EH (cell line): Measurements from ENCODE around the gene ZMYM3.

Experiments
- DNase-seq: peaks from one replicate; pipeline ENCODE4 v3.0.0-alpha.2; 2015; ENCODE audit warnings: low read depth

ZMYM3 gene

DNA sequence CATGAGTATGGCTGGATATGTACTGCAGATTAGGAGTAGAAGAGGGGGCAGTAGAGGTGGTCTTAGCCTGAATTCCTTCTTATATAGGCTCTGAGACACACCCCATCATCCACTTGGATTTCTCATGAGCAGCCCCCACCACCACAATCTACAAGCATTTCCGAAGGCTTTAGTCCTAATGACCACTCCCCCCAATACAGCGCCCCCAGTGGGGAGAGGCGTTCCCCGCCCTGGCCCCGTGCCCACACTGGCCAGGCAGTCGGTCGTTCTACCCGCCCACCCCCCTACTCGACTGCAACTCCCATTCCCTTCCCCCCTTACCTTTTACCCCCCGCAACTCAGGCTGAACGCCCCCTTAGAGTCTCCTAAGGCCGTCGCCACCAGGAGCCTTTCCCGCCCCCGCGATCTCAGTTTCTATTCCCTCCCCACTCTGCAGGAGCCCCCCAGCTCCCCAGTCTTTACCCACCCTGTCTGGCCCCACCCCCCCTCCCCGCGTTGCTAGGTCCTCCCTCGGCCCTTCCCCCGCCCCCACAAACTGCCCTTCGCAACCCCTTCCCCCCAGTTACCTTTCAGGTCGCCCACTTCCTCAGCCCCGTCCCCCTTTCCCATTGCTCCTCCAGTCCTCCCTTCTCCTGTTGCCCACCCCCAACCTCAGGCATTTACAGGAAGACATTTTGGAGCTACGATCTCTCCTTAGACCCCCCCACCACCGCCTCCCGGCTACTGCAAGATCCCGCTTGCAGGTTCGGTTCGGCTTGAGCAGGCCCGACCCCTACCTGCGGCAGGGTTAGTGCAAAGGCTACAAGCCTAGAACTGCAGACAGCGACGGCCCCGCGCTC is 468 bp downstream of the ZMYM3 start:
- peak; percentile 40 for DNase-seq

DNA sequence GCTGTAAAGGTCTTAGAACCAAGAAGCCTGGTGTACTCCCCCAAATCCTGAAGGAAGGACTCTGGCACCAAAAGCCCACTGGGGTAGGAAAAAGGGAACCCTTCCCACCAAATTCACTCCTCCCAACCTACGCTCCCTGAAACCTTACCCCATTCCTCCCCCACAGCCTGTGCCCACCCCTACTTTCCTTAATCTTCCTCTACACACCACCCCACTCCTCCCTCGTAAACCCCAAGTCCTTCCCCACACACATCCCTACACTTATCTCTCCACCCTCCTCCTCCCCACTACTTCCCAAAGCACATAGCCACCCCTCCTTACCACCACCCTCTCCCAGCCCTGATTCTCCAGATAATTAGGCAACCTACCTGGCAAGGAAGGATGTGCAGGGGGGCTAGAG is 1.7 kb downstream of the ZMYM3 start:
- no peak for DNase-seq

DNA sequence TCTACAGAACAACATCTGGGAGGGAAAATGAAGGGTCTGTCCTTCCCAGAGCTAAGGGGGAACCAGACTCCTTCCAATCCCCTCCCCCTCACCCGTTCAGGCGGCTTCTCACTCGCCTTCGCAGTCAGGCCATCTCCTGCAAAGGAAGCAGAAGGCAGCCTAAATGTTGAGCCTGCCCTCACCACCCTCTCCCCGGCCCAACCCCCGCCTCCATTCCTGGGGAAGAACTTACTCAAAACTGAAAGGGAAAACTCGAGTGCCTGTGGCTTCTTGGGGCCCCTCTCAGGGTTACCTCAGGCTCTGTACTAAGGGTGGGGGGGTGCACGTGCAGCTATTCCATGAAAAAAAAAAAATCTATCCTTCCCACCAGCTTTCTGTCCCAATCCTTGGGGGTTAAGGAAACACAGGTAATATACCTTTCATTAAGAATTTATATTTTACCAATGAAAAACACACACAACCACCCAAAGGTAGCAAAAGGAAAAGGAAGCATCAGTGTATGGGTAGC is 2.4 kb downstream of the ZMYM3 start:
- no peak for DNase-seq

DNA sequence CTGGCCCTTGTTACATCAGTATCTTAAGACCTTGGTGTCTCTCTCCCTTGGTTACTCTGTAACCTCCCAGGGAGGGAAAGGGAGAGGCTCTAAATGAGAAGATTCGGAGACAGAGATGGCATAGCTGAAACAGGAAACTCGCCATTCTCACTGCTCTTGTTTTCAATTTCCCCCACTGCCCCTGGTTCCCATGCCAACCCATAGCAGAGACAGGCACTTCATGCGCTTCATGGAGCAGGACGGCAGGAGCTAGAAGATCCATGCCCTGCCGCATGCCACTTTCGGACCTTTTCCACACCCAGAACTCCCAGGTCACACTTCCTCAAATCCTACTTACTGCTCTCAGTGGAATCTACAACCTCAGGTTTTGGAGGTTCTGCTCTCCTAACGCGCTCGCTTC is 3.1 kb downstream of the ZMYM3 start:
- DNase-seq = no peak

DNA sequence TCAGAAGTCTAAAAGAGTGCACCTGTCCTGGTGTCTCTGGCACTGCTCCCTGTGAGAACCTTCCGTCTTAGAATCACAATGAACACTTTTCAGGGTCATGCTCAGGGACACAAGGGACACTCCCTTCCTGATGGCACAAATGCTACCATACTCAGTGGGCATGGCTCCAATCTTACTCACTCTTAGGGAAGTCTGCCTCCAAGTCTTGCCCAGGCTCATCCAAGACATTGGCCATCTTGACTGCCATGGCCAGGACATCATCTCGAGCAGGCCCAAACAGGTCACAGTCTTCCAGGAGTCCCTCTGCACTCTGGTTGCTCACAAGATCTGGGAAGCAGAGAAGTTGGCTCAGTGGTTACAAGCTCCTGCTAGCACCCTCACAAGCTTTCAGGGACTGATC is 8.8 kb downstream of the ZMYM3 start:
- DNase-seq = no peak

DNA sequence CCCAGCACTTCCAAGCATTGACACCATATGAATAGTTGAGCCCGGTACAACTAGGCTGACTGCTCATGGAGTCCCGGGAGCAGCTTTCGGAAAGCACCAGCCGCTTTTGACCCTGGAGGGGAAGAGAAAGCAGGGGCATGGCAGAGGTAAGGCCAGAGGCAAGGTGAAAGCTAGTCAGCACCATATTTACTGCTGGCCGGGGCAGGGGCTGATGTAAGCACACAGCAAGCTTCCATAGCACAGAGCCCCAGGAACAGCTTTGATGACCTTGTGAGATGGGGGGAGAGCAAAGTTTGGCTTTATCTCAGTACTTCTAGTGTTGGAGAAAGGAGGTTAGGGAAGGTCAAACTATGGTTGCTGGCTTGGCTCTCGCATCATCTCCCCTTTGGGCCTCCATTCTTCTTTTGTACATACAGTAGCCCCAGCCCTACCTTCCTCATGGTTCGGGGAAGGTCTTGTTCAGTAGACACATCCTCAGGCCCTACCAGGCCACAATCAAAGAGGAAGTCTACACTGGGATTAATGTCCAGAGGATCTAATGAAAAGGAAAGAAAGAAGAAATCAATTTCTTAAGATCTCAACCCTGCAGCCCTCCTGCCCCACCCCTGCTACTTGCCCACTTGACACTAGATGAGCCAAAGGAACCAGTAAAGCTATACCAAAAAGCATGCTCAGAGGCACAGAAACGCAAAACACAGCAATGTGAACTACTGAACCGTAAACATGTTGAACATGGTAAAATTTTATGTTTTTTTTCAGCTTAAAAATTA is 9.4 kb downstream of the ZMYM3 start:
- no peak for DNase-seq

DNA sequence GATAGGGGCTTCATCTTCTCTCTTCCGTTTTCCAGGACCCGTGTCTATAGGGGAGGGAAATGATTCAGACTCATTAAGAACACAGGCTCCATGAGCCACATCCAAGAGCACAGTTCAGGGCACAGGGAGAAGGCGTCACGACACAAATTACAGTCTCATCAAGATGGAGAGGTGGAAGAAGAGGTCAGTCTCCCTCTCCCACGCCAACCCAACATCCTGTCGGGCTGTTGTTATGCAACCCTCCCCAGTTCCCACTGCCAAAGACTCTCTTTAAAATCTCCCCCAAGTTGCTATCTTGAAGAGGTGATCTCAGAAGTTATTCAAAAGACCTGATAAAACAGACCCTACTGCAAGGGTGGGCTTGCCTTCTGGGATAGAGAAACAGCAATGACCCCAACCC is 12.6 kb downstream of the ZMYM3 start:
- no peak for DNase-seq

DNA sequence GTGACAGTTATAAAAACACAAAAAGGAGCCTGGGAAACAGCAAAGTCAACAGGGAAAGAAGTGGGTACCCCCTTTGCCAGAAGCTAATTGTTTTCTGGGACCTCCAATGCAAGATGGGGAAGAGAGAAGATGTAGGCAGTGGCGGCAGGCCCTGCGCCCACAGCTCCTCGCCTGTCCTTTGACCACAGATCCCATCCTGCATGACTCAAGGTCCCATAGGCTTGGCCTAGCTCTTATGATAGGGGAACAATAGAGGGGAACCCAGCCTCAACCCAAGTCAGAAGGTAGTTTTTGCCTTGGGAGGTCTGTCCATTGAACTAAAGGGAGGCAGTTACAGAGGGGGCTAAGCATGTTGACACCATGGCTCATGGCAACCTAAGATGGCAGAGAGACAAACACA is 14.2 kb downstream of the ZMYM3 start:
- DNase-seq = no peak

DNA sequence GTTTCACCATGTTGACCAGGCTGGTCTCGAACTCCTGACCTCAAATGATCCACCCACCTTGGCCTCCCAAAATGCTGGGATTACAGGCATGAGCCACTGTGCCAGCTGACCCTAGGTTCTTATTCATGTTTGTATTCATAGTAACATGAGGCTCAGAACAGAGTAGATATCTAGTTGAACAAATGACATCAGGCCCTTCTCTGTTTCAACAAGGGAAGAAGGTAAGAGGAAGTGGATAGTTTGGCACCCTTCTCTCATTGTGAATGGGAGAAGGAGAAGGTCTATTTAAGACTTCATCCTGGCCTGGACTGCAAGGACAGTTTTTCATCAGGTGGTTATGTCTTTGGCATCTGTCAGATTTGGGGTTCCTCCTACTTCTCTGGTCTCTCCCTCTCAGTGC is 17.1 kb downstream of the ZMYM3 start:
- no peak for DNase-seq

DNA sequence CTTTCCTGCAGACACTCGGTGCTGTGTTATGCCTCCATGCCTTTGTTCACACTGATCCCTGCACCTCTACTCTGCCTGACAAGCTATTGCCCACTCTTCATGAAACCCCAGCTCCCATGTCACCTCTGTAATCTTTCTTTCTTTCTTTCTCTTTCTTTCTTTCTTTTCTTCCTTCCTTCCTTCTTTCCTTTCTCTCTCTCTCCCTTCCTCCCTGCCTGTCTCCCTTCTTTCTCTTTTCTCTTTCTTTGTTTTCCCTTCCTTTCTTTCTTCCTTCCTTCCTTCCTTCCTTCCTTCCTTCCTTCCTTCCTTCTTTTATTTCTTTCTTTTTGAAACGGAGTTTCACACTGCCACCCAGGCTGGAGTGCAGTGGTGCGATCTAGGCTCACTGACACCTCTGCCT is 18.5 kb downstream of the ZMYM3 start:
- DNase-seq = no peak

DNA sequence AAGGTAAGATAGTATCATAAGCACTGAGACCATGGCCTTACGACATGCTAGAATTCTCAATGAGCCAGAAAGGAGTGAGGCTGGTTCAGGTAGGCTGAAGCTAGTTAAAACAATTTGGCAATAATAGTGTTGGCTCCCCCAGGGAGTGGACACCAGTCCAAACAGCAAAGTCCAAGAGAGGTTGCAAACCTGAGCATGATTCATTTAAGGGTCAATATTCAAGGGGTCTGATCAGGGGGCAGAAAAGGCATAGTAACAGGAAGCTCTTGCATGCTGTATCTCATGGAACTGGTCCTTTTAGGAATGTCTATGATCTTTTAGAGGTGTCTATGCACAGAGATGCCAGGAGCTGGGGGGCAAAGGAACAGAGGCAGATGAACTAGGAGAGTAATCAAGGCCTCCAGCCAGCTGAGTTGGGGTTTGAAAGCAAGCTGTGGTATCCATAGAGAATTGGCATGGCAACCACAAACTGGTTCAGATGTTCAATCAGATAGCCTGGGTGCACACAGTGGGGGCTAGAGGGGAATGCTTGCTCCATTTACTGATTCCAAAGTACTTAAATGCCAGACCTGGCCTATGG is 25.8 kb downstream of the ZMYM3 start:
- no peak for DNase-seq

DNA sequence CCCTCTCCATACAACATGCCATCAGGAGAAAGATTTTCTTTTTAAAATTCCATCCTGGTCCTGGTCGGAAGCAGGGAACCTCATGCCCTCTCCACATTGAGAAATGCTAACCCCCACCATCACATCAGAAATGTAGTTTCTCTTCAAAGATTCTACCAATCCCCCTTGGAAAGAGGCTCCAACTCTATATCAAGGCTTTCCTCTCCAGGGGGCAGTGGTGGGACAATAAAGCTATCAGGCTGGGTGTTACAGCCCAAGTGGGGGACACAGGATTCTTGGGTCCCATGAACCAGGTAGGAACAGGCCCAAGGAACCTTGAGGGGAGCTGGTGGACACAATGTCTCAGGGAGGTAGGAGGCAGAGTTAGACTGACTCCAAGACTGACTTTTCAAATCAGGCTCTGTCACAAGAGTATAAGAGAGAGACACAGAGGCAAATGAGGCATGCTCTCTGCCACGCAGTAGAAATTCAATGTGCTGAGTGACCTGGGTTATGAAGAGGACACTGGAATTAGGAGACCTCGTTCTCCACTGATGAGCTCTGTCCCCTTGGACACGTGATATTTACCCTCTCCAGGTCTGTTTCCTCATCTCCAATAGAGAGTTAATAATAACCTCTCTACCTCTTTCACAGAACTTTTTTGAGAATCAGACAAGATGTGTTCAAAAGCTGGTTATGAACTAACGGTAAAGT is 26.4 kb downstream of the ZMYM3 start:
- DNase-seq = no peak

DNA sequence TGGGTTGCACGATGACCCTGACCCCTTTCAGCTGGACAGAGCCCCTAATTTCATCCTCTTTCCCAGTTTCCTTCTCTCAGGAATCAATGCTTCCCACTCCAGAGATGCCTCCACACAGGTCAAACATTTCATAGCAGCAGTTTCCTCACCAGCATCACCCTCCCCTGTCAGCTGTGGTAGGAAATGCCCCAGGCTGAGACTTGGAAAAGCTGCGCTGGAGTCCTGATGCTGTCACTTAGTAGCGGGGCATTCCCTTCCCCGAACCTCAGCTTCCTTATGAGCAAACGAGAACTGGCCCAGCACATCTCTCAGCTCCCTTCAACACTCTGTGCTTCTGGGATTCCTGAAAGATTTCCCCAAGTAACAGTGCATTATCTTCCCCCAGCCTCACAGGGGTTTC is 28.3 kb downstream of the ZMYM3 start:
- peak; percentile 35 for DNase-seq

DNA sequence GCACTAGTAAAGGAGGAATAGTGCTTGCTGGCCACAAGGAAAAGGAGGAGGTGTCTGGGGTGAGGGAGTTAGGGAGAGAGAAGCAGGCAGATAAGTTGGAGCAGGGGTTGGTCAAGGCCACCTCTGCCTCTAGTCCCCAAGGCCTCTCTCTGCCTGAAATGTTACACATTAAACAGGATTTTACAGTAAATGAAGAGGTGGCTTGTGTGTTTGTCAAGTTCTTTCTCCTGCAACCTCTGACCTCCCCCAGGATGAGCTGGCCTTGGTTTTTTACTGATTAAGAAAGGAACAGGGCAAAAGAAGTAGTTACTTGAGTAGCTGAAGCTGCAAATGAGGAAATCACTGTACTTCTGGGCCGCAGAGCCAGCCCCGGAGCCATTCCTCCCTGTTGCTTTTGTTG is 28.9 kb downstream of the ZMYM3 start:
- DNase-seq = no peak

DNA sequence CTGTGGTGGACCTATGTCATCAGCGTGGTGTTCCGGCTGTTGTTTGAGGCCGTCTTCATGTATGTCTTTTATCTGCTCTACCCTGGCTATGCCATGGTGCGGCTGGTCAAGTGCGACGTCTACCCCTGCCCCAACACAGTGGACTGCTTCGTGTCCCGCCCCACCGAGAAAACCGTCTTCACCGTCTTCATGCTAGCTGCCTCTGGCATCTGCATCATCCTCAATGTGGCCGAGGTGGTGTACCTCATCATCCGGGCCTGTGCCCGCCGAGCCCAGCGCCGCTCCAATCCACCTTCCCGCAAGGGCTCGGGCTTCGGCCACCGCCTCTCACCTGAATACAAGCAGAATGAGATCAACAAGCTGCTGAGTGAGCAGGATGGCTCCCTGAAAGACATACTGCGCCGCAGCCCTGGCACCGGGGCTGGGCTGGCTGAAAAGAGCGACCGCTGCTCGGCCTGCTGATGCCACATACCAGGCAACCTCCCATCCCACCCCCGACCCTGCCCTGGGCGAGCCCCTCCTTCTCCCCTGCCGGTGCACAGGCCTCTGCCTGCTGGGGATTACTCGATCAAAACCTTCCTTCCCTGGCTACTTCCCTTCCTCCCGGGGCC is 29.7 kb downstream of the ZMYM3 start:
- no peak for DNase-seq

DNA sequence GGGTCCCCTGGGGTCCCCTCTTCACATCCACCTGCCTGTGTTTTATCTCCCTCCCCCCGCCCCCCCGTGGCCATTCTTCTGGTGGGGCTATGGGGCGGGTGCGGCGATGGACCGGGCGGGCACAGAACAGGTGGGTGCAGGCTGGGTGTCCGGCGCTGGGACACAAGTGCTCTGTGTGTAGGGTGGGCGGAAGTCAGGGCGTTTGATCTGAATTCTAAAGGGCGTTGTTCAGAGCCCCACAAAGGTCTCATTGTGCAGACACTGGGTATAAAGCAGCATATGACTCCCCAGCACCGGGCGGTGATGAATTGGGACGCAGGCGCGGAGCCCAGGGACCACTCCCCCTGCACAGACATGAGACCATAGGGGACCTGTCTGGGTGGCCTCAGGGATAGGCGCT is 31.0 kb downstream of the ZMYM3 start, which contains the start of gene GJB1:
Gene GJB1 (plus strand): TSS at position 296 of the 400 bp plus-strand sequence. CDS start 484 bp downstream, outside the sequence.
- no peak for DNase-seq

DNA sequence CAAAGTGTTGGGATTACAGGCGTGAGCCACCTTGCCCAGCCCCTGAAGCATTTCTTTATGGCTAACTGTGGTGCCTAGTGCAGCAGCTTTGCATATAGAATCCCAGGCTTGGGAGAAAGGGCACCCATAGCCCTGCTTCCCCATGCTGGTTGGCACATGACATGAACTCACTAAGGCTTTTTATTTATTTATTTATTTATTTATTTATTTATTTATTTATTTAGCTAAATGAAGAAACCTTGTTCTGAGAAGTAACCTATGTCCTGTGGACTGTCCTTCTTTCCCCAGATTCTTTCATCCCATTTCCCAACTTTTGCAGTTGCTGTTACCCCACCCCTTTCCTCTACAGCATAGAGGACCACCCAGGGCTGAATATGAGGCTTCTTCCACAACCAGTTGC is 32.8 kb downstream of the ZMYM3 start:
- DNase-seq = no peak

DNA sequence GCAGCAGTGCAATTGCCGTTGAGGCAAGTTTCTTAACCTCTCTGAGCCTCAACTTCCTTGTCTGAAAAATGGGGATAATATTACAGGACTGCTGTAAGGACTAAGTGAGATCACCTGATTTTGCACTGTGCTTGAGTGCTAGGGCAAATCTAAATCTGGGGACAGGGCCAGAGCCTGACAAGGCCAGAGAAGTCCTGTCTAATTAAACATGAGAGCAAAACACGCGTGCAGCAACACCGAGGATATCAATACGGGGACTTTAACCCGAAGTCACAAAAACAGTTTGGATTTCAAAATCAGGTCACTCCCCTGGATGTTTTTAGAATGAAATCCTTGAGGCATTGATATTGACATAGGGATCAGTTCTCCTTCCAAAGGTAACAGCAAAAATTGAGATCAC is 36.6 kb downstream of the ZMYM3 start:
- DNase-seq = no peak

DNA sequence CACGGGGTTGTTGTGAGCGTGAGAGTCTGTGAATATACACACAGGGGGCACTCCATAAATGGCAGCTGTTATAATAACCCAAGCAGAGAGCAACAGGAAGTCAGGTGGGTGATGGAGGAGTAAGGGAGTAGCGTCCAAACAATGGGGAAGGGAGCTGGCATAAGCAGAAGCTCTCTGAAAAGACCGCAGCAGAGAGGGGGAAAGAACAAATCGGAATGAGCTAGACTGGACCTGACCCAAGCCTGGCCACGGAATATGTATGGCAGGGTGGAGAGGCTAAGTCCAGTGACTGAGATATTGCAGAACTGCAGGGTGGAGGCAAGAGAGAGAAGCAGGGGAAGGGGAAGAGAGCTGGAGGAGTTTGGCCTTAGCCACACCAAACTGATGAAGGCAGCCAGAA is 37.5 kb downstream of the ZMYM3 start:
- DNase-seq = no peak

DNA sequence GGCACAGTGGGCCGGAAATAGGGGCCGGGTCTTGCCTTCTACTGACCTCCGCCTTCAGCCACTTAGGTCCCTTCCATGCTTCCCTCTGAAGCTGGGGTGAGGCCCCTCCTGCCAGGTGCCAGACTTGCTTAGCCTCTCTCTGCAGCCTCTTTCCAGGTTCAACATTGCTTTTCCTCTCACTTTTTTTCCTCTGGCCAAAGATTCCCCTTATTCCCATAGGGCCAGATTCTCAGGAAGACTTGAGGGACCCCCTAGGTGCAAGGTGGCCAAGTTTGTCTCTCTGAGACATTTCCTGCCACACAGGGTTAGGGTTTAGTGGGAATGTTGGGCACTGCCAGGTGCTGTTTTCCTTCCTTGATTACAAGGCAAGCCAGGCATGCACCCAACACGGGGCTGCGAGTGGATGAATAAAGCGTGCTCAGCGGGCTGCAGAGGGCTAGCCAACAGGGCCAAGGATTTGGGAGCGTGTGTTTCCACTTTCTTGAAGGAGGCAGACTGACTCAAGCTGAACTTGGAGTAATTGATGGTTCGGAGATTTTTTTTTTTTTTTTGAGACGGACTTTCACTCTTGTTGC is 38.5 kb downstream of the ZMYM3 start:
- DNase-seq = no peak

DNA sequence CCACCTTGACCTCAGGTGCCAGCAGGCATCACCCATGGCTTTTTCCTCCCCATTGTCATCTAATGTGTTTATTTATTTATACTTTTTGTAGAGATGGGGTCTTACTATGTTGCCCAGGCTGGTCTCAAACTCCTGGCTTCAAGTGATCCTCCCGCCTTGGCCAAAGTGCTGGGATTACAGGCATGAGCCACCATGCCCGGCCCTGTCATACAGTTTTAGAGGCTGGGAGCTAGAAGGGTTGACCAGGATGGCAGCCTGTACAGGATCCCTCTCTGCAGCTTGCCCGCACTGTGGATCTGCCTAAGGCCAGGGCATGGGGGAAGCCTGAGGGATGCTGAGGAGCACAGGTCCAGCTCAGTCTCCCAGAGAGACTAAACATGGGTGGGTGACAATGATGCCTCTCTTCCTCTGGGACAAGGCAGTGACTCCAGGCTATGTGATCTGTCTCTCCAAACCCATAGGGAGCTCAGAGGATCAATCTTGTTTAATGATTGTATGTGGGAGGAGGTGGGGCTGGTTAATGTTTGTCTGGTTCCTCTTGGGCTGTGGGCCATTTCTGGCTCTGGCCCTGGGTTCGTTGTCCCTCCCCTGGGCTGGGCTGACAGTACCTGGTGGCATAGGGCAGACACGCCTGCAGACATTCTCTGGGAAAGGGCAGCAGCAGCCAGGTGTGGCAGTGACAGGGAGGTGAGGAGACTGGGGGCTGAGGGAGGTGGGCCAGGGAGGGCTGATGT is 39.2 kb downstream of the ZMYM3 start:
- no peak for DNase-seq
